ENCODE measurements around the gene YPEL1.

The YPEL1 gene

DNA sequence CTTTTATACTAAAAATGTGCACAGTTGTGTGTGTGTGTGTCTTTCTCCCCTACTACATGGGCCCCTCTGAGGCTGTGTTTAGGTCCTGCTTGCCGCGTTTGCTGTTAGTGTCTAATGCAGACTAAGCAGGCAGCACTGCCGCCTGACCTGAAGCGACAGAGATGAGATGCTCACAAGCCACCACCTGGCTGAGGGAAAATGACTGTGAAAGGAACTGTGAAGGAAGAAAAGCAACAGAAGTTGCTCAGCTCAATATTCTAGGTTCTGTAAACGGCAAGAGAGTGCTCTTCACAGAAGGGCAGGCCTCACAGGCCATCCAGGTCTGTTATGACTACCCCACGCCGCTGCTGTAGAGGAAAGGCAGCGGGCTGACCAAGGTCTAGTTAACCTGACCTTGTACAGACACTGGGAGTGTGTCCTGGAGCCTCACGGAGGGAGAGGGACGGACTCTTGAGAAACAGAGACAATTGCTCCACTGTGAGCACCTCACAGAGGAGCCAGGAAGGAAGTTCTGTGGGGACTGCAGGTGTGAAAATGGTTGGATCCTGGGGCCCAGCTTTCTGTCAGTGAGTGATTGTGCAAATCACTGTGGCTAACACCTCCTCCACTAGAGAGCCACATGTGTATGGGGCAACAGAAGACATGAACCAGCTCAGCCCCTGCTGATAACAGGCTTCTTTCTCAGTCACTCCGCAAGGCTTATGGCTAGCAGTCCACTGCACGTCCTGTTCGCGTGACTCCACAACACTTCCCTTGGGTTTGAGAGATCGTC, 31.3 kb upstream of the YPEL1 start:
- no peak for DNase-seq
- H3K4me1 ChIP-seq (ENCODE audit: control extremely low read depth in 1 of 4, control insufficient read depth in 4 of 4, insufficient read depth in 4 of 4, low read length in 3 of 4) = no peaks in the 10 kb centered on the region

GRCh38 chr22:21765909-21766529, 30.4 kb upstream of the YPEL1 start:
- Histone ChIP-seq H3K4me1 (ENCODE audit: control extremely low read depth in 1 of 4, control insufficient read depth in 4 of 4, insufficient read depth in 4 of 4, low read length in 3 of 4) (no peaks in the 10 kb centered on the region), H3K27me3 (replicated peaks in 2 of 5; ENCODE audit: control insufficient read depth in 4 of 5, insufficient read depth in 5 of 5, low read length in 4 of 5) (no peaks in the 10 kb centered on the region), H3K4me3 (ENCODE audit: control insufficient read depth in 1 of 7, extremely low read depth in 1 of 7, insufficient read depth in 4 of 7, low read depth in 2 of 7, low read length in 6 of 7) (no peak overlapping the region), H3K27ac (ENCODE audit: insufficient read depth in 1 of 2, low read depth in 1 of 2, low read length in 2 of 2, poor library complexity in 1 of 2, severe bottlenecking in 2 of 2) (no peak overlapping the region), H3K36me3 (ENCODE audit: control insufficient read depth in 4 of 4, insufficient read depth in 4 of 4, low read length in 3 of 4) (peaks cover 29 to 84% (median 67%) of the 10 kb centered on the region in 4 experiments), H3K9me3 (ENCODE audit: control extremely low read depth in 1 of 5, control insufficient read depth in 4 of 5, insufficient read depth in 2 of 5, low read depth in 1 of 5, low read length in 4 of 5) (no peaks in the 10 kb centered on the region)
- DNase-seq = no peak
- CTCF ChIA-PET = no interaction called here
- POLR2A ChIA-PET = interaction anchor here (0.6 kb wide), 1 partner anchor 116 kb away, joined by 3 read pairs; no protein-coding TSS in a partner anchor
- 99% methylated on average over 11 of the region's 11 CpGs for WGBS (ENCODE audit: insufficient coverage)

More for the DNA sequence above, 31.3 kb upstream of the YPEL1 start:
- ChIA-PET POLR2A (interaction anchor here (0.6 kb wide), 1 partner anchor 116 kb away, joined by 3 read pairs; no protein-coding TSS in a partner anchor), CTCF (no interaction called here)
- H3K27me3 ChIP-seq (replicated peaks in 2 of 5; ENCODE audit: control insufficient read depth in 4 of 5, insufficient read depth in 5 of 5, low read length in 4 of 5) = no peaks in the 10 kb centered on the region
- H3K4me3 ChIP-seq (ENCODE audit: control insufficient read depth in 1 of 7, extremely low read depth in 1 of 7, insufficient read depth in 4 of 7, low read depth in 2 of 7, low read length in 6 of 7) = no peak overlapping the region
- peaks cover 29 to 86% (median 71%) of the 10 kb centered on the region in 4 experiments for H3K36me3 ChIP-seq (ENCODE audit: control insufficient read depth in 4 of 4, insufficient read depth in 4 of 4, low read length in 3 of 4)
- H3K27ac ChIP-seq (ENCODE audit: insufficient read depth in 1 of 2, low read depth in 1 of 2, low read length in 2 of 2, poor library complexity in 1 of 2, severe bottlenecking in 2 of 2) = no peak overlapping the region
- 95% methylated on average over 15 of the region's 15 CpGs for WGBS (ENCODE audit: insufficient coverage)
- H3K9me3 ChIP-seq (ENCODE audit: control extremely low read depth in 1 of 5, control insufficient read depth in 4 of 5, insufficient read depth in 2 of 5, low read depth in 1 of 5, low read length in 4 of 5) = no peaks in the 10 kb centered on the region

DNA sequence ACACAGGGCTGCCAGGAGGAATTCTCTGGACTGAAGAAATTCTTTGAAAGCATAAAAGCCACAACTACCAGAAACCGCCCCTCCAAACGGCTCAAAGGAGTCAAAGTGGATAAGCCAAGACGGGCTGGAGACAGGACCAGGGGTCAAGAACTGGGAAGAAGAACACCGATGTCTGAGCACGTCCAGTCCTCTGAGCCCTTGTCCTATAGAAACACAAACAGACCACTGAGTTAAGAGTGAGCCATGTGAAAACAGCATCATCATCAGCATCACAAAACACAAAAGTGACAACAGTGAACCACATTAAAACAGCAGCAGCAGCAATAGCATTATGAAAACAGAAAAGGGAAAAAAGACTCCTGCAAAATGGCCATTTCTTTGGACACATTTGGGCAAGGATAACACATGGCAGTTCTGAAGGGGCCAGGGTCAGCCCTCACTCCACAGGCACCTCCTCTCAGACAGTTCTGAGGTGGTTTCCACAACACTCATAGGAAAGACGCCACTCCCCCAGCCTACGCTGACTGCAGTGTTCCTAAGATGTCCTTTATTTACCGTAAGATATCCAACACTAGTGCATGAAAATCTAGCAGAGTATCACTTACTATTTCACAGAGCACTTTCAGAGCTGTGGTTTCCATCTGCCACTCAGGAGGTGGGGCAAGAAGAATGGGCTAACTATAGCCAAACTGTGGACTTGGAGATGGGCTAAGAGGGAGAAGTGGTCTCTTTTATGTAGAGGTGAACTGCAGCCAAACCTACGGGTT, 28.6 kb upstream of the YPEL1 start:
- DNase-seq = no peak

GRCh38 chr22:21762712-21763581, 27.4 kb upstream of the YPEL1 start:
- H3K9me3 ChIP-seq (ENCODE audit: control extremely low read depth in 1 of 5, control insufficient read depth in 4 of 5, insufficient read depth in 2 of 5, low read depth in 1 of 5, low read length in 4 of 5) = no peaks in the 10 kb centered on the region
- H3K27me3 ChIP-seq (replicated peaks in 2 of 5; ENCODE audit: control insufficient read depth in 4 of 5, insufficient read depth in 5 of 5, low read length in 4 of 5) = no peaks in the 10 kb centered on the region
- ChIA-PET CTCF (interaction anchor here (1.4 to 1.6 kb wide), 2 partner anchors 13 to 190 kb away, joined by 4 to 7 read pairs; partner anchors contain the start of gene PPM1F), POLR2A (interaction anchor here (0.6 to 1.5 kb wide), 2 partner anchors 24 to 27 kb away, joined by 3 to 4 read pairs; partner anchors contain the start of gene YPEL1)
- H3K27ac ChIP-seq (ENCODE audit: insufficient read depth in 1 of 2, low read depth in 1 of 2, low read length in 2 of 2, poor library complexity in 1 of 2, severe bottlenecking in 2 of 2) = peak overlapping the region in 1 of 2 experiments; percentile 2
- H3K4me1 ChIP-seq (ENCODE audit: control extremely low read depth in 1 of 4, control insufficient read depth in 4 of 4, insufficient read depth in 4 of 4, low read length in 3 of 4) = no peaks in the 10 kb centered on the region
- H3K4me3 ChIP-seq (ENCODE audit: control insufficient read depth in 1 of 7, extremely low read depth in 1 of 7, insufficient read depth in 4 of 7, low read depth in 2 of 7, low read length in 6 of 7) = no peak overlapping the region
- peaks cover 26 to 89% (median 70%) of the 10 kb centered on the region in 4 experiments for H3K36me3 ChIP-seq (ENCODE audit: control insufficient read depth in 4 of 4, insufficient read depth in 4 of 4, low read length in 3 of 4)
- DNase-seq = no peak
- 93% methylated on average over 11 of the region's 13 CpGs for WGBS (ENCODE audit: insufficient coverage)

More for the DNA sequence above, 28.6 kb upstream of the YPEL1 start:
- Histone ChIP-seq H3K4me3 (ENCODE audit: control insufficient read depth in 1 of 7, extremely low read depth in 1 of 7, insufficient read depth in 4 of 7, low read depth in 2 of 7, low read length in 6 of 7) (no peak overlapping the region), H3K27ac (ENCODE audit: insufficient read depth in 1 of 2, low read depth in 1 of 2, low read length in 2 of 2, poor library complexity in 1 of 2, severe bottlenecking in 2 of 2) (no peak overlapping the region), H3K36me3 (ENCODE audit: control insufficient read depth in 4 of 4, insufficient read depth in 4 of 4, low read length in 3 of 4) (peaks cover 27 to 88% (median 68%) of the 10 kb centered on the region in 4 experiments), H3K27me3 (replicated peaks in 2 of 5; ENCODE audit: control insufficient read depth in 4 of 5, insufficient read depth in 5 of 5, low read length in 4 of 5) (no peaks in the 10 kb centered on the region), H3K4me1 (ENCODE audit: control extremely low read depth in 1 of 4, control insufficient read depth in 4 of 4, insufficient read depth in 4 of 4, low read length in 3 of 4) (no peaks in the 10 kb centered on the region), H3K9me3 (ENCODE audit: control extremely low read depth in 1 of 5, control insufficient read depth in 4 of 5, insufficient read depth in 2 of 5, low read depth in 1 of 5, low read length in 4 of 5) (no peaks in the 10 kb centered on the region)
- ChIA-PET CTCF (interaction anchor here (1.4 kb wide), 1 partner anchor 12 kb away, joined by 7 read pairs; no protein-coding TSS in a partner anchor), POLR2A (no interaction called here)
- 98% methylated on average over 7 of the region's 9 CpGs for WGBS (ENCODE audit: insufficient coverage)

DNA sequence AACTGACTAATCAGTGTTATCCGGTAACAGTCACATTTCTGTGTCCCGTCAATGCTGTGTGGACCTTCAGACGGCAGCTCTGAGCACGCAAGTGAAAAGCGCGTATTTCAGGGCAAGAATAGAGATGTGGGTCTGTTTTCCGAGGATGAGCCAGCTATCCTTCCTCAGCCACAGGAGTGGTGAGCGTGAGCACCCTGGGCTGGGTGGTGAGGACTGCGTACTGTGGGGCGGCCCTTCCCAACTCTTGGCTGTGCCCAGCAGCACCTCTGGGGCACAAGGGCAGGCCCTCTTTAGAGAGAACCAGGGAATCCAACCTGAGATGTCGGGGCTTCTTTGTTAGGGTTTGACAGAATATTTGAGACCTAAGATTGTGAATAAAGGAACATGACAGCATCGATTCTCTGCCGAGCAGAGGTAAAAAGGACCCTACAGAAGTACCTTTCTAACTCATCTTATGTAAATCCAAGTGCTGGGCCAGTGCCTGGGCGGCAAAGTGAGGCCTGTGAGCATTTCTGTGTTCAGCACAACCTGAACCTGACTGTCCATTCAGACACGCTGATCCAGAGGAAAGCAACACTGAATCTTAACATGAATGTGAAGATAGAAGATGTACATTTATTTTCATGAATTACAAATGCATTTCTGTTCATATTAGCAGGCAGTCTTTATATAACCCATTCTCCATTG, 26.5 kb upstream of the YPEL1 start:
- H3K27ac ChIP-seq (ENCODE audit: insufficient read depth in 1 of 2, low read depth in 1 of 2, low read length in 2 of 2, poor library complexity in 1 of 2, severe bottlenecking in 2 of 2) = no peak overlapping the region
- H3K36me3 ChIP-seq (ENCODE audit: control insufficient read depth in 4 of 4, insufficient read depth in 4 of 4, low read length in 3 of 4) = peaks cover 25 to 90% (median 66%) of the 10 kb centered on the region in 4 experiments
- ChIA-PET CTCF (interaction anchor here (1.6 kb wide), 1 partner anchor 191 kb away, joined by 4 read pairs; the partner anchor contains the start of gene PPM1F), POLR2A (interaction anchor here (1.5 kb wide), 1 partner anchor 27 kb away, joined by 4 read pairs; the partner anchor contains the start of gene YPEL1)
- no peaks in the 10 kb centered on the region for H3K9me3 ChIP-seq (ENCODE audit: control extremely low read depth in 1 of 5, control insufficient read depth in 4 of 5, insufficient read depth in 2 of 5, low read depth in 1 of 5, low read length in 4 of 5)
- no peak for DNase-seq
- no peak overlapping the region for H3K4me3 ChIP-seq (ENCODE audit: control insufficient read depth in 1 of 7, extremely low read depth in 1 of 7, insufficient read depth in 4 of 7, low read depth in 2 of 7, low read length in 6 of 7)
- 95% methylated on average over 13 of the region's 15 CpGs for WGBS (ENCODE audit: insufficient coverage)
- no peaks in the 10 kb centered on the region for H3K4me1 ChIP-seq (ENCODE audit: control extremely low read depth in 1 of 4, control insufficient read depth in 4 of 4, insufficient read depth in 4 of 4, low read length in 3 of 4)
- H3K27me3 ChIP-seq (replicated peaks in 2 of 5; ENCODE audit: control insufficient read depth in 4 of 5, insufficient read depth in 5 of 5, low read length in 4 of 5) = no peaks in the 10 kb centered on the region

DNA sequence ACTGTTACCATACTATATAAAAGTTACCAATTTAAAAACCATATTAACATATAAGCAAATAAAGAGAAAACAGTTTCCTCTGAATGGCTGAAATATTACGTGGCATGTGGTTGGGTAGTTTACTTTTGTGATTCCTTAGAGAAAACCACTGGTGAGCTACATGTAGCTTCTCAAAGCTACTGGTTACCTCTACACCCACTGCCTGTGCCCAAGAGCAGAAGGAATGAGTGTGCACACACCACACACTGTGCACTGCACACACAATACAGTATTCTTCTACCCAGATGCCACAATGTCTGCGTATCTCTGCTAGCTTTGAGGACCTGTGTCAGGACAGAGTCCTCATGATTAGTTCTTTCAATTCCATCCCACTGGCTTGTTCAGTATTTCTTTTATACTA, 25.5 kb upstream of the YPEL1 start:
- Histone ChIP-seq H3K9me3 (ENCODE audit: control extremely low read depth in 1 of 5, control insufficient read depth in 4 of 5, insufficient read depth in 2 of 5, low read depth in 1 of 5, low read length in 4 of 5) (no peaks in the 10 kb centered on the region), H3K4me1 (ENCODE audit: control extremely low read depth in 1 of 4, control insufficient read depth in 4 of 4, insufficient read depth in 4 of 4, low read length in 3 of 4) (no peaks in the 10 kb centered on the region), H3K36me3 (ENCODE audit: control insufficient read depth in 4 of 4, insufficient read depth in 4 of 4, low read length in 3 of 4) (peaks cover 23 to 84% (median 56%) of the 10 kb centered on the region in 4 experiments), H3K27me3 (replicated peaks in 2 of 5; ENCODE audit: control insufficient read depth in 4 of 5, insufficient read depth in 5 of 5, low read length in 4 of 5) (no peaks in the 10 kb centered on the region), H3K27ac (ENCODE audit: insufficient read depth in 1 of 2, low read depth in 1 of 2, low read length in 2 of 2, poor library complexity in 1 of 2, severe bottlenecking in 2 of 2) (no peak overlapping the region), H3K4me3 (ENCODE audit: control insufficient read depth in 1 of 7, extremely low read depth in 1 of 7, insufficient read depth in 4 of 7, low read depth in 2 of 7, low read length in 6 of 7) (no peak overlapping the region)
- no peak for DNase-seq
- CTCF ChIA-PET = interaction anchor here (1.6 kb wide), 1 partner anchor 192 kb away, joined by 4 read pairs; the partner anchor contains the start of gene PPM1F
- POLR2A ChIA-PET = interaction anchor here (1.5 kb wide), 1 partner anchor 26 kb away, joined by 4 read pairs; the partner anchor contains the start of gene YPEL1
- 100% methylated on average over 1 of the region's 2 CpGs for WGBS (ENCODE audit: insufficient coverage)

Measured in common myeloid progenitor, CD34-positive (primary cell).